Esophagus muscularis mucosa (tissue), 3 donors: ENCODE results near the gene PKD2L2.

Source experiments
- CTCF ChIP-seq, 3 experiments: fragments of 200-600 bp in 2 of 3; fragments of 450-650 bp in 1 of 3; sonication (generic) in 2 of 3; IDR thresholded peaks; one replicate each; pipeline ENCODE4 v1.5.1; 2017 to 2019; ENCODE audit warnings: antibody characterized with exemption in 3 of 3, mild to moderate bottlenecking in 2 of 3, moderate library complexity in 1 of 3
- POLR2A ChIP-seq: fragments of 450-650 bp; IDR thresholded peaks from one replicate; pipeline ENCODE4 v1.6.1; 2017; ENCODE audit warnings: antibody characterized with exemption, moderate library complexity, mild to moderate bottlenecking, low read depth

GRCh38 chr5:137938751-137939143 is 49.5 kb downstream of the PKD2L2 start:
- TF ChIP-seq CTCF (IDR thresholded peaks at IDR 0.05) (no peak), POLR2A (no peak)
